Measurements from ENCODE around the gene VDR. TPM values are rescaled to one million over a fixed set of nuclear protein-coding genes. Genes with fewer than 3 reads are reported as not detected.

Gene VDR
- total and polyA plus RNA-seq, 2 experiments from 2014 or later, result 3.2 to 4.9 TPM

GRCh38 chr12:47821346-47821706 is 83.5 kb downstream of the VDR start:
- Histone ChIP-seq H2AFZ (no peak overlapping the region), H3K4me1 (ENCODE audit: insufficient read depth) (peaks cover 51% of the 10 kb centered on the region), H3K27me3 (no peaks in the 10 kb centered on the region), H3K27ac (peak overlapping the region; percentile 98), H3K79me2 (peaks cover 48% of the 10 kb centered on the region), H3K9me2 (replicated peaks; ENCODE audit: insufficient read depth) (no peaks in the 10 kb centered on the region), H3K36me3 (replicated peaks; ENCODE audit: insufficient read depth, low read depth) (no peaks in the 10 kb centered on the region), H3K9me3 (ENCODE audit: low read depth) (no peaks in the 10 kb centered on the region), H3K4me2 (peak overlapping the region; percentile 95), H4K20me1 (ENCODE audit: insufficient read depth, poor library complexity, severe bottlenecking) (peaks cover 2% of the 10 kb centered on the region), H3K4me3 (no peak overlapping the region)
- DNase-seq (ENCODE audit: low spot score), result no peak
- 97% methylated on average over 4 of the region's 4 CpGs for WGBS (ENCODE audit: low lambda C conversion rate, missing lambda C conversion rate)
- TF ChIP-seq EZH2phosphoT487 (IDR thresholded peaks at IDR 0.05; ENCODE audit: low read depth, severe bottlenecking, unreplicated experiment), result no peak
- TF ChIP-seq CTCF (IDR thresholded peaks at IDR 0.05; ENCODE audit: poor library complexity), result no peak
- TF ChIP-seq EZH2 (IDR thresholded peaks at IDR 0.05; ENCODE audit: borderline replicate concordance), result no peak

DNA sequence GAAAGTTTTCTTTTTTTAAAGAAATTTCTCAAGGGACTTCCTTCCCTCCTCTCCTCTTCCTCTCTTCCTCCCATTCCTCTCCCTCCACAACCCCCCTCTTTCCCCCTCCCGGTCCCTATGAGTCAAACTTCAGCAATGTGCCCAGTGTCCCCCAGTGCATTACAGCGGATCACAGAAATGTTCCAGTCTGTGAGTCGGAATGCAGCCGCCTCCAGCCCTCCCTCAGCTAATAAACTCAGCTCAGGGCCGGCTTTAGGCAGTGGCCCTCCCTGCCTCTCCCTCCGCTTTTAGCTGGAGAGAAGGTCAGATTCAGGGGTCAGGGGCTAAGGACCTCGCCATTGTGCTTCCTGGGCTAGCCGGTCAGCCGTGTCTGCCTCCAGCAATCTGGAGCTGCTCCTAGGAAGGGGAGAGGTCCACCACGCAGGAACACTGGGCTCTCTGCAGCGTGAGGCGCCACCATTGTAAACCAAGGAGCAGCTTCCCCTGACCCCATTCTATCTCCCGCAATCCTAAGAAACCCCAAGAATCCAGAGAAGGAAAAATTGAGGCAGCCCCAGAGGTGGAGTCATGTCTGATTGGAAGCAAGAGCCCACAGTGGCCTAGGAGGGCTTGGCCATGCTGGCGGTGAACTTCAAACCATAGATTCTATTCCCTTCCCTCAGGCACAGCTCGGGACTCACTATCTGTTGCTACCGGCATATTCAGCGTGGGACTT is 84.0 kb downstream of the VDR start:
- Histone ChIP-seq H3K36me3 (replicated peaks; ENCODE audit: insufficient read depth, low read depth) (no peaks in the 10 kb centered on the region), H3K4me2 (peak overlapping the region; percentile 95), H3K4me1 (ENCODE audit: insufficient read depth) (peaks cover 53% of the 10 kb centered on the region), H3K27me3 (no peaks in the 10 kb centered on the region), H4K20me1 (ENCODE audit: insufficient read depth, poor library complexity, severe bottlenecking) (peaks cover 2% of the 10 kb centered on the region), H3K9me2 (replicated peaks; ENCODE audit: insufficient read depth) (no peaks in the 10 kb centered on the region), H3K27ac (peak overlapping the region; percentile 98), H3K4me3 (peak overlapping the region; percentile 51), H3K9me3 (ENCODE audit: low read depth) (no peaks in the 10 kb centered on the region), H3K79me2 (peaks cover 54% of the 10 kb centered on the region), H2AFZ (peak overlapping the region; percentile 44)
- TF ChIP-seq EZH2 (IDR thresholded peaks at IDR 0.05; ENCODE audit: borderline replicate concordance) (no peak), CTCF (IDR thresholded peaks at IDR 0.05; ENCODE audit: poor library complexity) (no peak), EZH2phosphoT487 (IDR thresholded peaks at IDR 0.05; ENCODE audit: low read depth, severe bottlenecking, unreplicated experiment) (no peak)
- 25% methylated on average over 17 of the region's 17 CpGs for WGBS (ENCODE audit: low lambda C conversion rate, missing lambda C conversion rate)
- peak; percentile 92 for DNase-seq (ENCODE audit: low spot score)

DNA sequence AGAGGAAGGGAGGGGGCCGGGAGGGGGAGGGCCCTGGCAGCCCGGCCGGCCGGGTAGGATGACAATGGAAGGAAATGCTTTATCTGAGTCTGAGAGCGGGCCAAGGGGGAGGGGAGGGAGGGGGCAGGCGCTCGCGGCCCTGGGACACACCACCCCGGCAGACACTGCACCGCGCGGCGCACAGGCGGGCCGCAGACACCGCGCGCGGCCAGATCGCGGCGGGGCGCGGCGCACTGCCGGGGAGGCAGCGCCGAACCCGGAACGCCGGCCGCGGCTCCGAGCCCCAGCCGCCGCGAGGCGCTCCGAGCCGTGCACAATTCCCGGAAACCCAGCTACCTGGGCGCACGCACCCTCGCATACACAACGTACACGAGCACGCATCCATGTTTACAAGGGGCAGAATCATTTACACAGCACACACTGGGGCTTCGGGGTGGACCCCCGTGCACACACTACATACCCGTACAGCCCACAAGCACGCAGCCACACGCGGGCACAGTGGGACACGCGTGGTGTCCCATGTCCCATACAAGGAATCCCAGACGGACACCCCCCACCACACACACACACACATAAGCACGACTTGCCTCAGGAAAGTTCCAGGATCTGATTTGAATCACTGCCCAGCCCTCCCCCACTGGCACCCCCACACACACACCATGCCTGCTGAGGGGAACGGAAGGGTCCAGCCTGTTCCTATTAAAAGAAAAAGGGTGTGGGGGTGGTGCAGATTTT is 84.7 kb downstream of the VDR start, which contains the start of gene HDAC7:
Gene HDAC7, minus strand, starts transcription at position 8 of the 735 bp plus-strand sequence. CDS start 118 bp downstream, outside the sequence.
- Histone ChIP-seq H3K36me3 (replicated peaks; ENCODE audit: insufficient read depth, low read depth) (no peaks in the 10 kb centered on the region), H2AFZ (peak within 1 kb of the TSS; percentile 44), H3K27ac (peak within 1 kb of the TSS; percentile 98), H3K79me2 (peaks cover 61% of the 10 kb centered on the region), H3K4me1 (ENCODE audit: insufficient read depth) (peaks cover 53% of the 10 kb centered on the region), H3K9me2 (replicated peaks; ENCODE audit: insufficient read depth) (no peaks in the 10 kb centered on the region), H4K20me1 (ENCODE audit: insufficient read depth, poor library complexity, severe bottlenecking) (peaks cover 2% of the 10 kb centered on the region), H3K4me3 (peak within 1 kb of the TSS; percentile 51), H3K4me2 (peak within 1 kb of the TSS; percentile 95), H3K9me3 (ENCODE audit: low read depth) (no peaks in the 10 kb centered on the region), H3K27me3 (no peaks in the 10 kb centered on the region)
- WGBS (ENCODE audit: low lambda C conversion rate, missing lambda C conversion rate), result under 1% methylated on average over 31 of the region's 58 CpGs
- TF ChIP-seq EZH2 (IDR thresholded peaks at IDR 0.05; ENCODE audit: borderline replicate concordance) (no peak), EZH2phosphoT487 (IDR thresholded peaks at IDR 0.05; ENCODE audit: low read depth, severe bottlenecking, unreplicated experiment) (no peak), CTCF (IDR thresholded peaks at IDR 0.05; ENCODE audit: poor library complexity) (no peak)
- peak; percentile 91 for DNase-seq (ENCODE audit: low spot score)
